Endothelial cell of umbilical vein (primary cell): Measurements from ENCODE around the gene HOXC9. TPM values are rescaled to one million over a fixed set of nuclear protein-coding genes. Genes with fewer than 3 reads are reported as not detected.

ENCODE experiments used
- BruUV-seq: library from RNA; stranded (reverse); fragments of 400-500 nt; replicated peaks from 2 replicates; lab custom pipeline; 2021; lab: Mats Ljungman, UMichigan
- CTCF ChIA-PET: fragments of 300-600, 350-600 bp; sonication (Branson Sonifier 250); formaldehyde crosslinking; loops from one replicate; lab custom pipeline; 2021; ENCODE audit warnings: antibody characterized with exemption, inconsistent platforms; lab: Charles Lee
- POLR2A ChIA-PET: fragments of 300-600, 350-600 bp; sonication (Branson Sonifier 250); formaldehyde crosslinking; loops from one replicate; lab custom pipeline; 2021; ENCODE audit warnings: antibody characterized with exemption, inconsistent platforms; lab: Charles Lee
- DNase-seq: peaks from one replicate; pipeline ENCODE4 v3.0.0-alpha.2; 2011; ENCODE audit warnings: low read depth, low spot score
- FAIRE-seq: peaks from 2 replicates; lab custom pipeline; 2011; peaks lifted over from hg19 to GRCh38; lab: Jason Lieb, UNC
- H2AFZ ChIP-seq: 2 replicates; pipeline ENCODE4 v1.6.0; 2012; ENCODE audit warnings: low read depth, low read length, control low read depth, inconsistent platforms
- H3K27ac ChIP-seq: 2 replicates; pipeline ENCODE4 v1.5.1; 2011; ENCODE audit warnings: low read depth, mild to moderate bottlenecking, control low read depth, low read length, moderate library complexity; ENCODE audit not compliant: insufficient read depth
- H3K27me3 ChIP-seq, 2 experiments: 2 replicates each; pipeline versions ENCODE4 v1.6.0 to v1.6.1; 2011; ENCODE audit warnings: low read length in 2 of 2, mixed read lengths in 1 of 2; ENCODE audit not compliant: control insufficient read depth in 2 of 2, insufficient read depth in 2 of 2
- H3K36me3 ChIP-seq, 2 experiments: 2 replicates in 1 of 2; 3 replicates in 1 of 2; pipeline ENCODE4 v1.5.1; 2011; ENCODE audit warnings: low read length in 2 of 2, mild to moderate bottlenecking in 1 of 2, moderate library complexity in 1 of 2; ENCODE audit not compliant: control insufficient read depth in 2 of 2, insufficient read depth in 2 of 2; ENCODE audit errors: extremely low read depth in 1 of 2
- H3K4me1 ChIP-seq: 3 replicates; pipeline ENCODE4 v1.5.1; 2011; ENCODE audit warnings: mild to moderate bottlenecking, low read length; ENCODE audit not compliant: control insufficient read depth, insufficient read depth; ENCODE audit errors: extremely low read depth
- H3K4me2 ChIP-seq: 2 replicates; pipeline ENCODE4 v1.6.1; 2011; ENCODE audit warnings: low read length, control low read depth, mixed read lengths; ENCODE audit not compliant: insufficient read depth
- H3K4me3 ChIP-seq, 3 experiments: fragments of 200-600 bp in 1 of 3; sonication (generic), shearing (Covaris generic) in 1 of 3; replicated peaks in 1 of 3; 2 replicates each; pipeline ENCODE4 v1.5.1; 2011 to 2016; ENCODE audit warnings: control low read depth in 3 of 3, low read length in 3 of 3, mild to moderate bottlenecking in 2 of 3, inconsistent platforms in 1 of 3, low read depth in 1 of 3, moderate library complexity in 1 of 3; ENCODE audit not compliant: insufficient read depth in 1 of 3
- H3K79me2 ChIP-seq: 2 replicates; pipeline ENCODE4 v1.6.0; 2012; ENCODE audit warnings: low read length, inconsistent platforms; ENCODE audit not compliant: control insufficient read depth, insufficient read depth
- H3K9ac ChIP-seq: replicated peaks from 2 replicates; pipeline ENCODE3; 2011; ENCODE audit warnings: low read length, control low read depth; ENCODE audit not compliant: insufficient read depth; ENCODE audit errors: extremely low read depth
- H3K9me1 ChIP-seq: replicated peaks from 3 replicates; pipeline ENCODE4 v1.6.0; 2011; ENCODE audit warnings: mild to moderate bottlenecking, low read length; ENCODE audit not compliant: control insufficient read depth, insufficient read depth; ENCODE audit errors: extremely low read depth
- H3K9me3 ChIP-seq: replicated peaks from 2 replicates; pipeline ENCODE4 v1.5.1; 2012; ENCODE audit warnings: low read length, inconsistent platforms; ENCODE audit not compliant: control insufficient read depth, insufficient read depth
- H4K20me1 ChIP-seq: replicated peaks from 2 replicates; pipeline ENCODE3; 2011; ENCODE audit warnings: mild to moderate bottlenecking, low read length; ENCODE audit not compliant: control insufficient read depth, insufficient read depth; ENCODE audit errors: extremely low read depth
- EZH2 ChIP-seq: IDR thresholded peaks from 2 replicates; pipeline ENCODE4 v1.6.1; 2012; ENCODE audit warnings: borderline replicate concordance, low read depth, mild to moderate bottlenecking, moderate library complexity, low read length, inconsistent platforms; ENCODE audit not compliant: severe bottlenecking
- FOS ChIP-seq: IDR thresholded peaks from 2 replicates; pipeline ENCODE4 v1.6.1; 2011; ENCODE audit warnings: mild to moderate bottlenecking, low read length, moderate library complexity, borderline replicate concordance; ENCODE audit not compliant: insufficient read depth
- GATA2 ChIP-seq: IDR thresholded peaks from 2 replicates; pipeline ENCODE4 v1.7.0; 2011; ENCODE audit warnings: low read depth, mild to moderate bottlenecking, moderate library complexity, mixed read lengths, low read length; ENCODE audit not compliant: insufficient read length, insufficient read depth
- dilution Hi-C: fragments of 300-500 bp; cut with MboI; formaldehyde crosslinking; loops from one replicate; pipeline ENCODE4 v1.15.0; 2019; ENCODE audit warnings: low sequenced_read_pairs; ENCODE audit not compliant: extremely low pct_ligation_motif_present
- intact Hi-C: fragments of 100-400 bp; cut with micrococcal nuclease; formaldehyde crosslinking; loops from one replicate; pipeline ENCODE4 v1.10.0; 2022
- polyA plus RNA-seq, 4 experiments: library from polyadenylated mRNA; depleted of rRNA in 3 of 4; stranded (reverse) in 3 of 4; unstranded in 1 of 4; fragments of >200 nt; gene quantifications; 2 replicates each; pipeline versions ENCODE4 v1.2.1 to v1.2.3, GENCODE V29; 2011 to 2012; ENCODE audit warnings: missing spikeins in 1 of 4
- total RNA-seq: library from RNA; stranded (reverse); gene quantifications from 2 replicates; pipeline ENCODE4 v1.2.3, GENCODE V29; 2021

Gene HOXC9
- total and polyA plus RNA-seq, 2 donors (not counting 3 experiments of a cell fraction or from before 2014, with no cell fraction given) = 0.40 to 0.58 TPM

GRCh38 chr12:54033980-54034784 lies 34.2 kb downstream of the HOXC9 start:
- Histone ChIP-seq H3K27ac (no peak overlapping the region), H3K9ac (no peak overlapping the region), H3K9me3 (no peaks in the 10 kb centered on the region), H3K4me1 (no peaks in the 10 kb centered on the region), H3K79me2 (no peaks in the 10 kb centered on the region), H4K20me1 (no peaks in the 10 kb centered on the region), H3K9me1 (no peaks in the 10 kb centered on the region), H3K27me3 (peaks cover 83 to 88% of the 10 kb centered on the region in 2 experiments), H3K4me2 (no peak overlapping the region), H3K36me3 (no peaks in the 10 kb centered on the region), H3K4me3 (no peak overlapping the region), H2AFZ (no peak overlapping the region)
- POLR2A ChIA-PET = no interaction called here
- dilution Hi-C loops = no loop called here
- CTCF ChIA-PET = interaction anchor here (1.2 to 4.7 kb wide), 4 partner anchors 11 to 167 kb away, joined by 6 to 91 read pairs (median 35); no protein-coding TSS in a partner anchor
- intact Hi-C loops = no loop called here
- DNase-seq = no peak
- TF ChIP-seq FOS (no peak), EZH2 (peak; percentile 85)
- BruUV-seq = no TSS peak
- FAIRE-seq = no peak

GRCh38 chr12:54034785-54035310 lies 34.9 kb downstream of the HOXC9 start:
- no peaks in the 10 kb centered on the region for H3K79me2 ChIP-seq
- TF ChIP-seq EZH2 (peak; percentile 38), GATA2 (no peak)
- no peak for FAIRE-seq
- no peaks in the 10 kb centered on the region for H3K36me3 ChIP-seq
- POLR2A ChIA-PET = no interaction called here
- no peak for DNase-seq
- H4K20me1 ChIP-seq = no peaks in the 10 kb centered on the region
- no peaks in the 10 kb centered on the region for H3K9me1 ChIP-seq
- dilution Hi-C loops = no loop called here
- CTCF ChIA-PET = interaction anchor here (0.9 to 1.2 kb wide), 3 partner anchors 11 to 157 kb away, joined by 3 to 6 read pairs (median 5); no protein-coding TSS in a partner anchor
- peaks cover 84 to 88% of the 10 kb centered on the region in 2 experiments for H3K27me3 ChIP-seq
- H3K4me1 ChIP-seq = no peaks in the 10 kb centered on the region
- no peak overlapping the region for H3K4me2 ChIP-seq
- intact Hi-C loops = no loop called here
- H2AFZ ChIP-seq = no peak overlapping the region
- no TSS peak for BruUV-seq
- H3K9me3 ChIP-seq = no peaks in the 10 kb centered on the region
- no peak overlapping the region for H3K9ac ChIP-seq
- H3K27ac ChIP-seq = no peak overlapping the region
- no peak overlapping the region for H3K4me3 ChIP-seq
